Lower leg skin (tissue), 4 donors: ENCODE measurements around the gene PGM5. TPM values are rescaled to one million over a fixed set of nuclear protein-coding genes. Genes with fewer than 3 reads are reported as not detected.

Source experiments
- DNase-seq, 2 donors: peaks; one replicate each; pipeline ENCODE4 v3.0.0-alpha.2; 2019; ENCODE audit warnings: low spot score in 2 of 2
- H3K4me3 ChIP-seq: fragments of 200-600 bp; sonication (generic); 2 replicates; pipeline ENCODE4 v1.5.1; 2017; ENCODE audit warnings: mild to moderate bottlenecking, low read depth; ENCODE audit not compliant: poor library complexity, severe bottlenecking
- POLR2A ChIP-seq, 2 donors: fragments of 450-650 bp; IDR thresholded peaks; one replicate each; pipeline ENCODE4 v1.6.1; 2016 to 2017; ENCODE audit warnings: antibody characterized with exemption in 2 of 2, mild to moderate bottlenecking in 1 of 2, moderate library complexity in 1 of 2
- WGBS, 2 donors: methylation state at CpG; one replicate each; pipeline ENCODE4 v1.1.5; 2018; 5-methylcytosine and 5-hydroxymethylcytosine counted together
- intact Hi-C: fragments of 100-400 bp; cut with DNase I; formaldehyde crosslinking; loops from one replicate; pipeline ENCODE4 v1.15.0; 2023; ENCODE audit warnings: low total_unique reads
- total RNA-seq, 4 donors: library from RNA; depleted of rRNA; stranded (reverse); fragments of >200 nt; gene quantifications; one replicate each; pipeline ENCODE4 v1.1.0, GENCODE V29; 2016
- TF ChIP-seq, protein P1 (sequence below), 3 donors: fragments of 450-650 bp; IDR thresholded peaks; one replicate each; pipeline ENCODE4 v1.5.1; 2016; ENCODE audit warnings: antibody characterized with exemption in 3 of 3, mild to moderate bottlenecking in 3 of 3, moderate library complexity in 2 of 3

The PGM5 gene
- total RNA-seq, 4 donors from 2014 or later = 7.3 to 16.8 (median 8.7) TPM

DNA sequence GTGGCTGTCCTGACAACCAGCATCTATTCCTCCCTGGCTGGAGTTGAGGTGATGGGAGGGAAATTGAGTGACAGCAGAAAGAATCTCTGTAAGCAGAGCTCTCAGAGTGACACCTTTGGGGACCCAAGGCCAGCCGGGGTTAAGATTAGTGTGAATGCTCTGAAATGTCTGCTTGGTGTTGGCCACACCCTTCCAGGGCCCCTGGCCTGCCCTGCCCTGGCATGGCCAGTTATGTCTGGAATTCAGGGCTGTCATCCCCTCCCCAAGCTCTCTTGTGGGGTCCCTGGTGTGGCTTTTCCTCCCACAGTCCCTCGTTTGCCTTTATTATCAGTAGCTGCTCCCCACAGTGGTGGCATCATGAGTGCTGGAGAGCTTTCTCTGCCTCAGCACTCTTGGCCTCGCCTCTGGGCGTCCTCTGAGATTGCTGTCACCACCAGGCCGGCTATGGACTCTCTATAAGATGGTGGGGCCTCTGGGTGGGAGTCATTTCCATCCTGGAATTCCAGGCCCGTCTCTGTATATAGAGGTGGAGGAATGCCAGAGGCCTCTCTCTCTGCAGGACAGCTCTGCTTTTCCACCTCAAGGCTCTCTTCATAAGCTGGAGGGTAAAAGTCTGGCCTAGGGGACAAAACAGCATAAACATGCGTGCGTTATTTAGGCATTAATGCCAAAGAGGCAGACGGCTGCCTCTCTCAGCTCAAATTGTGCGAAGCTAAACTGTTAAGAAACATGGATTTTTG, 180.6 kb downstream of the PGM5 start:
- 81% methylated on average over 10 of the region's 10 CpGs for WGBS, 2 donors
- DNase-seq = no peak
- intact Hi-C loops = no loop called here
- TF ChIP-seq, protein P1, sequence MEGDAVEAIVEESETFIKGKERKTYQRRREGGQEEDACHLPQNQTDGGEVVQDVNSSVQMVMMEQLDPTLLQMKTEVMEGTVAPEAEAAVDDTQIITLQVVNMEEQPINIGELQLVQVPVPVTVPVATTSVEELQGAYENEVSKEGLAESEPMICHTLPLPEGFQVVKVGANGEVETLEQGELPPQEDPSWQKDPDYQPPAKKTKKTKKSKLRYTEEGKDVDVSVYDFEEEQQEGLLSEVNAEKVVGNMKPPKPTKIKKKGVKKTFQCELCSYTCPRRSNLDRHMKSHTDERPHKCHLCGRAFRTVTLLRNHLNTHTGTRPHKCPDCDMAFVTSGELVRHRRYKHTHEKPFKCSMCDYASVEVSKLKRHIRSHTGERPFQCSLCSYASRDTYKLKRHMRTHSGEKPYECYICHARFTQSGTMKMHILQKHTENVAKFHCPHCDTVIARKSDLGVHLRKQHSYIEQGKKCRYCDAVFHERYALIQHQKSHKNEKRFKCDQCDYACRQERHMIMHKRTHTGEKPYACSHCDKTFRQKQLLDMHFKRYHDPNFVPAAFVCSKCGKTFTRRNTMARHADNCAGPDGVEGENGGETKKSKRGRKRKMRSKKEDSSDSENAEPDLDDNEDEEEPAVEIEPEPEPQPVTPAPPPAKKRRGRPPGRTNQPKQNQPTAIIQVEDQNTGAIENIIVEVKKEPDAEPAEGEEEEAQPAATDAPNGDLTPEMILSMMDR (IDR thresholded peaks at IDR 0.05) = no peak
- H3K4me3 ChIP-seq = no peak overlapping the region

DNA sequence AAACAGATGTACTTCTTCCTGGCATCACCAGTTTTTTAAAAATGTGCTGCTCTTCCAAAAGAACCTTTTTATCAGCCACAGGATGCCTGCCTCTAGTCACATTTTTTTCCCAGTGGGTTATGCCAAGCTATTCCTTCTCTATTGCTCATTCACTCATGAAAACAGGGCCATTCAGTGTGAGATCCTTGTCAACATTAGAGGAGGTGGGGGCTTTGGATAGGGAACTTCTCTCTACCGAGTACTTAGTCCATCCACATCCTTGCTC, 181.1 kb downstream of the PGM5 start:
- no peak for DNase-seq
- TF ChIP-seq POLR2A (IDR thresholded peaks at IDR 0.05) = no peak
- TF ChIP-seq, protein P1 (IDR thresholded peaks at IDR 0.05) = no peak
- WGBS, 2 donors = 86 to 90% methylated on average over 1 of the region's 1 CpG
- intact Hi-C loops = no loop called here
- no peak overlapping the region for H3K4me3 ChIP-seq

DNA sequence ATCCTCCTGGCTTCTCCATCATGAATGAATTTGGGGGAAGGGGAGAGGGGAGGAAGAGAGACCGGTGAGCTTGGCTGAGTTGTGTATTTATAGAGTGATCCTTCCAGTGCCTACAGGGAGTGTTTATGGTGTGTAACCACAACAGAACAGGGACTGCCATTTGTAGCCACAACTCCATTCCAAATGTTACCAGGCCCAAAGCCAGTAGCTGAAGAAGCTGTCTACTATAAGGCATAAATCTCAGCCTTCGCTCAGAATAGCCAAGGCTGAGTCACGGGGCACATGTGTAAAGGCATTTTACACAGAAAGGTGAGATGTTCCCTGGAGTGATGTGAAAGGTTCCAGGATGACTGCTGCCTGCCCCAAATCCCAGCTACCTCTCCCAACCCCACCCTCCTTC, 181.8 kb downstream of the PGM5 start:
- no peak overlapping the region for H3K4me3 ChIP-seq
- no peak for DNase-seq
- TF ChIP-seq, protein P1 (IDR thresholded peaks at IDR 0.05) = no peak
- TF ChIP-seq POLR2A (IDR thresholded peaks at IDR 0.05) = no peak
- WGBS, 2 donors = 37 to 41% methylated on average over 3 of the region's 3 CpGs
- intact Hi-C loops = no loop called here

DNA sequence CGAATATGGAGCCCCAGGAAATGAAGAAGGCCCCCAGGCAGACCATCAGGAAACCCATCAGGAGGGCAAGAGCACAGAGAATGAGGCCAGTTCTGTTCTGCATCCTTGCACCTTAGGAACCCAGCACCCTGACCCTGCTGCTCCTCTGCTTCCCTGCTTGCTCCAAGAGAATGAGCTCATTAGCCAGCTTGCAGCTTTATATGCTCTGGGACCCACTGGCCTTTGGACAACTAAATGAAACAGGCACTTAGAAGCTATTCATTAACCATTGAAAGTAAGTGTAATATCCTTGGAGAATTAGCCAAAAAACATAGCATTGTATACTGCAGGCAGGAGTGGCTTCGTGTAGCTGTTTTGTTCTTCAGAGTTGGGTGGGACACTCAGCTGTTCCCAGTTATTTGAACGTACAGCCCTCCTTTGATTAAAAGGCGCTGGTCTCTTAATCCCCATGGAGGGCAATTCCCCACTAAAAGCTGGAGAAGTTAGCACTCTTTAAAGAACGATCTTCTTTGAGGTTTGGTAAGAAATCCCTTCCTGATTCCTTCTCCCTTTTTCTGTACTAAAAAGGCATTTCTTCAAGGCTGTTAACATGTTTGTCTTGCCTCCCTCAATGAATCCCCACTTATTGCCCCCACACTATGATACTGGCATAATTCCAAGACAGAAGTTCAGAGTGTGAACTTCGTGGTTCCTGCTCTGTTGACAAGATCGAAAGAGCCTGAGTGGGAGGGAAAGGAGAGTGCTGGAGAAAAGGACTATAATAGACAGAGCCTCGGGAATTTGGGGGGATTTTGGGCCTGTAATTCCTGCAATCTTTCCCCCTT, 184.5 kb downstream of the PGM5 start, which contains the start of gene TMEM252:
Gene TMEM252 (minus strand): TSS at position 172 of the 824 bp plus-strand sequence. CDS start 69 bp downstream, at position 103.
- DNase-seq = no peak
- intact Hi-C loops = no loop called here
- no peak within 1 kb of the TSS for H3K4me3 ChIP-seq
- WGBS, 2 donors = 38 to 43% methylated on average over 8 of the region's 8 CpGs
- TF ChIP-seq POLR2A (IDR thresholded peaks at IDR 0.05) = no peak
- TF ChIP-seq, protein P1 (IDR thresholded peaks at IDR 0.05) = no peak

DNA sequence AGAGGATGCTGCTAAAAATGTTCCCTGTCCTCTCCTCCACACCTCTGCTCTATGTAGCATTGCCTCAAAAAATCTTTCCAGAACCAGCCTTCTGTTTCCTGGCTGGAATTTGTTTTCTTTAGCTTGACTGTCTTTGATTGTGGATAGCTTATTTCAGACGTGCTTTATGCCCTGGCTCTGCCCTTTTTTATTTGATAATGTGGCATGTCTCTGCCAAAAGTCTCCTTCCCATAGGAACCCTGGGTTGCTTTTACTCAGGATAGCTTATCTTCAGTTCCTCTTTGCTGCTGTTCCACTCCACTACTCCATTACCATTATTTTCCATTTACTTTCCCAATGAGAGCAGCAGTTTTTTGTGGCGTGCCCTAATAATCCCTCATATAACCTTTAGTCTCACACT, 185.2 kb downstream of the PGM5 start:
- no peak overlapping the region for H3K4me3 ChIP-seq
- no peak for TF ChIP-seq POLR2A (IDR thresholded peaks at IDR 0.05)
- TF ChIP-seq, protein P1 (IDR thresholded peaks at IDR 0.05) = no peak
- intact Hi-C loops = no loop called here
- DNase-seq = no peak
- WGBS, 2 donors = 49 to 53% methylated on average over 2 of the region's 2 CpGs
